Erythroblast (primary cell): ENCODE results near the gene CCT3.
"Not testable (repeated sequence)": the region's sequence is repeated elsewhere in the genome, so short reads cannot be mapped to it uniquely, and the experiment has no call there.

Experiments used
- DNase-seq, 2 experiments: peaks; one replicate each; lab custom pipeline; 2025; lab: John Stamatoyannopoulos, UW
- GATA1 ChIP-seq: IDR thresholded peaks from 2 replicates; pipeline ENCODE4 v1.6.1; 2011; ENCODE audit warnings: low read depth, mild to moderate bottlenecking, control low read depth, low read length, moderate library complexity
- POLR2A ChIP-seq: IDR thresholded peaks from 2 replicates; pipeline ENCODE4 v1.6.1; 2011; ENCODE audit warnings: mild to moderate bottlenecking, low read length

Gene CCT3

GRCh38 chr1:156376146-156376545 lies 38.1 kb upstream of the CCT3 start:
- TF ChIP-seq GATA1 (no peak), POLR2A (no peak)
- no peak for DNase-seq

DNA sequence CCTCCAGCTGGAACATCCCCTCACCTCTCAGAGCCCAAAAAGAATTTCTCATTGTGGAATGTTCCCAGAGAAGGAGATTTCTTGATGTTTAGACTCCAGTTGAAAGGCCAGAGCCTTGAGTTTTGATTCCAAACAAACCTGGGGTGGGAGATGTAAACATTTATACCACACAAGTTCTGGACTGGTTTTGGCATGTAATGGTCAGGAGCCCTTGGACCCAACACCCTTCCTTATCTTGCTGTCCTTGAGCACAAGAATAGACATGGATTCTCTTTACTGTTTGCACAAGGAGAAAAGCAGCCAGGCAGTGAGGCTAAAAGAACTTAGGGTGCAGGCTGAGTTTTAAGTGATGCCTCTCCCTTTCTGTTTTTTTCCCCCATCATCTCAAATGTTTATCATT lies 35.5 kb upstream of the CCT3 start:
- no peak for DNase-seq
- no peak for TF ChIP-seq GATA1
- no peak for TF ChIP-seq POLR2A

- no peak for DNase-seq
- no peak for TF ChIP-seq GATA1
- no peak for TF ChIP-seq POLR2A
Observed at GRCh38 chr1:156372876-156373275, 34.8 kb upstream of the CCT3 start.

DNA sequence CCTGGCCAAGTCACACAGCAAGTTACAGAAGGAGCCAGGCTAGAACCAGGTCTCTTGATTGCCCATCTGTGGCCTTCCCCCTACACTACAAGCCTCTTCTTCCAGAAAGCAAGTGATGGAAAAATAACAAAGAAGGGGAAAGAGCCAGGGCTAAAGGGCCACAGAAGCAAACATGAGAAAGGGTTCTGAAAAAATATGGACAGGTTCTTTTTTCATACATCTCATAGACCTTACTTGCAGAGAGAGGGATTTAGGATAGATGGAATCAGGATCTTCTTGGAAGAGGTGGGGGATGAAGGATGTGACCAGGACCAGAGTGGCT lies 34.1 kb upstream of the CCT3 start:
- DNase-seq, result no peak
- TF ChIP-seq GATA1 (no peak), POLR2A (no peak)

GRCh38 chr1:156371553-156372264 lies 33.6 kb upstream of the CCT3 start:
- peak in 1 of 2 experiments; percentile 66 for DNase-seq
- no peak for TF ChIP-seq GATA1
- TF ChIP-seq POLR2A, result no peak

DNA sequence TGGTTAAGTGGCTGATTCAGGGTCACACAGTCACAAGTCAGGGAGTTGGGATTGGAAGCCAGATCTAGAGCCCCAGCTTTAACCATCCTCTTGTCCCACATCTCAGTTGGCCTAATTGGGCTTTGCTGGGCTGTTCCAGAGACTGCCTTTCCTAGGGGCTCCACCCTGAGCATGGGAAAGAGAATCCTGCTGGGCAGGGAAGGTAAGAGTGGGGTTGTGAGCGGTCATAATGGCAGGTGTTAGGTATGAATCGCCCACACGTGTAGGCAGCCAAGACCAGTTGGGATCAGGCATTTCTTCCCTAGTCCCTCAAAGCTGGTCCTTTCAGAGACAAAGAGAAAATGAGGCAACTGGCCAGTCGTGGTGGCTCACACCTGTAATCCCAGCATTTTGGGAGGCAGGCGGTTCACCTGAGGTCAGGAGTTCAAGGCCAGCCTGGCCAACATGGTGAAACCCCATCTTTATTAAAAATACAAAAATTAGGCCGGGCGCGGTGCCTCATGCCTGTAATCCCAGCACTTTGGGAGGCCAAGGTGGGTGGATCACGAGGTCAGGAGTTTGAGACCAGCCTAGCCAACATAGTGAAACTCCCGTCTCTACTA lies 31.7 kb upstream of the CCT3 start:
- not testable (repeated sequence) for DNase-seq

DNA sequence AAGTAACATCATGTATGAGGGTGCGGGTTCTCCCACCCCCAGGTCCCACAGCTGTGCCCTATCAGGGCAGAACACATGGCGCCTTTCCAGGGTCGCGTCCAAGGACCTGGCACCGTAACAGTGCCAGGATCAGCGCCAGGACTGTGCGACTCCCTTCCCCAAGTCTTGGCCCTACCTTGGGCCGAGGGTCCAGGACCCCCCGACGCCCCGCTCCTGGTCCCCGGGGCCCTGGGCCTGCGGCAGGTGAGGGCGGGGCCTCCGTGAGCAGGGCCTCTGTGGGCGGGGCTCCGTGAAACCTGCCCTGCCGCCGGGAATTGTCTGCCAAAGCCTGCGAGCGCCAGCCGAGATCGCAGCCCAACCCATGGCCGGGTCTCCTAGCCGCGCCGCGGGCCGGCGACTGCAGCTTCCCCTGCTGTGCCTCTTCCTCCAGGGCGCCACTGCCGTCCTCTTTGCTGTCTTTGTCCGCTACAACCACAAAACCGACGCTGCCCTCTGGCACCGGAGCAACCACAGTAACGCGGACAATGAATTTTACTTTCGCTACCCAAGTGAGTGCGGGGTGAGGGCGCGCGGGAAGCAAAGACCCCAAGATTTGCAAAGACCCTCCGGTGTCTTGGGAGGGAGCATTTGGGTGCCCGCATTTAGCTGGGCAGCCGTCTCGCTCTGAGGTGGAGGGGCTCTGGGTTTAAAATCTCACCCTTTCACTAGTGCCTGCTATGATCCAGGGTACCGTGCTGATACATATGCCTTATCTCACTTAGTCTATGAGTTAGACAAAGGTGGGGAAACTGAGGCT lies 31.0 kb upstream of the CCT3 start, which contains the start of gene RHBG:
Gene RHBG, plus strand, starts transcription at position 323 of the 796 bp plus-strand sequence. Its CDS starts 39 bp downstream, at position 362.
- DNase-seq, result no peak
- TF ChIP-seq POLR2A, result no peak
- no peak for TF ChIP-seq GATA1

DNA sequence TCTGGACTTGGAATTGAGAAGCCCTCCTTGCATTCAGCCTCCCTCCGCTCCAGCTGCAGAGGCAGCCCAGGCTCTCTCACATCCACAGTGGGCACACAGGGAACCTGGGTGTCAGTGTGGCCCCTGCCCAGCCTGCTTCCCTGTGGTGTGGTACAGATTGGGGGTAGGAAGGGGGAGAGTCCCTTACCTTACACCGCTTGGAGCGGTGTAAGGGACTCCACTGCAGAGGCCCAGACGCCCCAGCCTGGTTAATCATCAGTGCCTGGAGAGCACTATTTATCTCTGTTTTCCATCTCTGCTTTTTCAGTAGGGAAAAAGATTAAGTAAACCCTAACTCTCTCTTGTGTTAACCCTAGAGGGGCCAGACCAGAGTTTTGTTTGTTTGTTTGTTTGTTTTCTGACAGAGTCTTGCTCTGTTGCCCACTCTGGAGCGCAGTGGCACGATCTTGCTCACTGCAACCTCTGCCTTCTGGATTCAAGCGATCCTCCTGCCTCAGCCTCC lies 30.1 kb upstream of the CCT3 start:
- TF ChIP-seq GATA1 (no peak), POLR2A (no peak)
- DNase-seq, result no peak

DNA sequence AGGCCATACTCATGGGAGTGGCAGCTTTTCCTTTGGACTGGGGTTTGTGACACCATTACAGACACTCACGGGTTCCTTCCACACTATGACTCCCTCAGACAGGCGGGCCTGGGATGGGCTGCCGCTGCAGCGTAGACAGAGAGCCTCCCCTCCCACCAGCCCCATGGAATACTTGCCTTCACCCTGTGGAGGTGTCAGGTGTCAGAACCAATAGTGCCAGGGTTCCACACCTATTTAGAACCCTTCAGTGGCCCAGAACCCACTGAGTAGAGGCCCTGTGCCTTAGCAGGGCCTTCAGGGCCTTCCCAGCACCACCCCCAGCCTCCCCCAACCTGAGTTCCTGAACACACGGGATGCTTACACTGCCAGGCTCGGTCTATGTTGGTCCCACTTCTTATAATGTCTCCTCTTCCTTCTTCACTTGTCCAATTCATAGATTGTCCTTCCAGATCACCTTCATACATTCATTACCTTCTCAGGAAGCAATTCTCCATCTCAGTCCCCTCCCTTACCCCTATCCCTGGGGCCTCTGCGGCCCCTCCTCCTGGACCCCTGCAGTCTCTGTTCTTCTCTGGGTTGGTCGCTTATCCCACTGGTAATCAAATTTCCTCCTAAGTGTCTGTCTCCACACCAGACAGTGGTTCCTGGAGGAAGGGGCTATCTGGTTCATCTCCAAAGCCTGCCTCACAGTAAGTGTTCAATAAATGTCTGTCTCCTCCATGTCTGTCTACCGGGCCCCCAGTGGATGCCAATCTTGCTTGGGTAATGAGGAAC lies 29.5 kb upstream of the CCT3 start:
- DNase-seq, result no peak
- TF ChIP-seq POLR2A (no peak), GATA1 (no peak)

DNA sequence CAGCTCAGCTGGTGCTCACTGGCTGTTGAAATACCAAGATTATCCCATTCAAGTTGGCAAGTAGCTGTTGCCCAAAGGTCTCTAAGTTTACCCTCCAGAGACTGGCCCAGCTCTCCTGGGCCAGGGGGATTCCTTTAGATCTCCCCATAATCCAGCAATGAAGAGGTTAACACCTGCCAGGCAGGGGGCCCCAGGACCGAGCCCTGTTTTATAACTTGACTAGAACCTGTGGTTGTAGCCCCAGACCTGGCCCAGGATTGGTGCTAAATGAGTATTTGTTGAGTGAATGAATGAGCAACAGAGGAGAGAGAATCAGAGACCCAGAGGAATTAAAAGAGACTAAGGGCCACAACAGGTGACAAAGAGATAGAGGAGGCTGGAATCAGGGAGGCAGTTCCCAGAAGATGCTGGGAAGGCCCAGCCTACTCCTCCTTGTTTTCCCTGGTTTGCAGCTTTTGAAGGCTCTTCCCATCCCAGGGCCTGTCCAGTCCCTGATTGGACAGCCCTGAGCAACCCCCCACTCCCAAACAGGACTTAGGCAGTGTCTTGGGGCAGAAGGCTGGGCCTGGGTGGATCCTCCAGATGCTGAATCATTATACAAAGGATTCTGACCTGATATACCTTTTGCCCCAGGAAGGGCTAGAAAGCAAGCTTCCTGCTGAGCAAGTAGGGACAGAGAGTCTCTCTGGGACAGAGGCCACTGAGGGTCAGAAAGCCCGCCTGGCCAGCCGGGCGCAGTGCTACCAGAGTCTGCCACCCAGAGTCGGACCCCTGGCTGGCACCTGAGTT lies 28.5 kb upstream of the CCT3 start:
- DNase-seq, result no peak
- TF ChIP-seq POLR2A, result no peak
- no peak for TF ChIP-seq GATA1

GRCh38 chr1:156365754-156366153 lies 27.7 kb upstream of the CCT3 start:
- DNase-seq, result no peak
- TF ChIP-seq GATA1 (no peak), POLR2A (no peak)

- no peak for DNase-seq
- TF ChIP-seq GATA1 (no peak), POLR2A (no peak)
Observed at GRCh38 chr1:156360534-156360933, 22.4 kb upstream of the CCT3 start.

DNA sequence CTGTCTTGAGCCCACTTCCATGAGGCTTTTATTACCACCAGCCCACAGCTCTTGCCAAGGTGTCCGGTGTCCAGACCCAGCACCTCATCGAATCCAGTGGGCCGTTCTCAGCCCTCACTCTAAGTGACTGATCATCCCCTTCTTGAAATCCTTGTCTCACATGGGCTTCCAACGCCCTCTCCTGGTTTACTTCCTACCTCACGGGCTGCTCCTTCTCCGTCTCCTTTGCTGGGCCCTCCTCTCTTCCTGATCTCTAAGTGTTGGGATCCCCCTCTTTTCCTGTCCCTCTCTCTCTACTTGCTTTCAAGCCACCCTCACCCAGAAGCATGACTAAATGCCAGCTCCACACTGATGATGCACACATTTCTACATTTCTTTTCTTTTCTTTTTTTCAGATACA lies 21.9 kb upstream of the CCT3 start:
- no peak for TF ChIP-seq GATA1
- TF ChIP-seq POLR2A, result no peak
- DNase-seq, result peak in 1 of 2 experiments; percentile 30
